ENCODE results near the gene SCYL1. TPM values are rescaled to one million over a fixed set of nuclear protein-coding genes. Genes with fewer than 3 reads are reported as not detected.

Gene SCYL1
- total and polyA plus RNA-seq, 8 donors: 51.7 to 82.5 (median 60.9) TPM

- H3K27ac ChIP-seq: no peak overlapping the region
- no peaks in the 10 kb centered on the region for H3K27me3 ChIP-seq
- H3K4me1 ChIP-seq: peaks cover 13 to 45% of the 10 kb centered on the region in 2 donors
- no peaks in the 10 kb centered on the region for H3K9me3 ChIP-seq
- ATAC-seq (no peak), DNase-seq (no peak)
- H3K36me3 ChIP-seq: peaks cover 0 to 79% of the 10 kb centered on the region in 2 donors
- H3K4me3 ChIP-seq: no peak overlapping the region
- intact Hi-C loops (cut with DNase I): no loop called here
- TF ChIP-seq CTCF (IDR thresholded peaks at IDR 0.05): no peak
Observed at GRCh38 chr11:65580756-65581155, 55.9 kb downstream of the SCYL1 start.

GRCh38 chr11:65581928-65582327 lies 57.0 kb downstream of the SCYL1 start:
- no peak for TF ChIP-seq CTCF (IDR thresholded peaks at IDR 0.05)
- Histone ChIP-seq H3K4me1 (peaks cover 11 to 50% of the 10 kb centered on the region in 2 donors), H3K9me3 (no peaks in the 10 kb centered on the region), H3K27me3 (no peaks in the 10 kb centered on the region), H3K27ac (no peak overlapping the region), H3K36me3 (peaks cover 0 to 90% of the 10 kb centered on the region in 2 donors), H3K4me3 (no peak overlapping the region)
- ATAC-seq (no peak), DNase-seq (no peak)
- intact Hi-C loops (cut with DNase I): no loop called here

- no peak for ATAC-seq
- H3K36me3 ChIP-seq: peaks cover 0 to 87% of the 10 kb centered on the region in 2 donors
Observed at GRCh38 chr11:65583589-65583988, 58.7 kb downstream of the SCYL1 start.

GRCh38 chr11:65584106-65584505 lies 59.2 kb downstream of the SCYL1 start:
- TF ChIP-seq CTCF (IDR thresholded peaks at IDR 0.05): no peak
- intact Hi-C loops (cut with DNase I): no loop called here
- ATAC-seq: no peak
- no peaks in the 10 kb centered on the region for H3K27me3 ChIP-seq
- H3K27ac ChIP-seq: peak overlapping the region in 1 of 2 donors; percentile 13
- no peak for DNase-seq
- H3K4me1 ChIP-seq: peaks cover 8 to 50% of the 10 kb centered on the region in 2 donors
- peaks cover 0 to 86% of the 10 kb centered on the region in 2 donors for H3K36me3 ChIP-seq
- no peaks in the 10 kb centered on the region for H3K9me3 ChIP-seq
- no peak overlapping the region for H3K4me3 ChIP-seq

More at GRCh38 chr11:65583589-65583988, 58.7 kb downstream of the SCYL1 start:
- DNase-seq: no peak
- Histone ChIP-seq H3K4me1 (peaks cover 6 to 50% of the 10 kb centered on the region in 2 donors), H3K27me3 (no peaks in the 10 kb centered on the region), H3K27ac (peak overlapping the region in 1 of 2 donors; percentile 13), H3K4me3 (no peak overlapping the region), H3K9me3 (no peaks in the 10 kb centered on the region)
- intact Hi-C loops (cut with DNase I): no loop called here
- no peak for TF ChIP-seq CTCF (IDR thresholded peaks at IDR 0.05)

- no peaks in the 10 kb centered on the region for H3K27me3 ChIP-seq
- TF ChIP-seq CTCF (IDR thresholded peaks at IDR 0.05): no peak
- intact Hi-C loops (cut with DNase I): no loop called here
- H3K27ac ChIP-seq: no peak overlapping the region
- peaks cover 8 to 49% of the 10 kb centered on the region in 2 donors for H3K4me1 ChIP-seq
- peaks cover 0 to 86% of the 10 kb centered on the region in 2 donors for H3K36me3 ChIP-seq
- no peaks in the 10 kb centered on the region for H3K9me3 ChIP-seq
- H3K4me3 ChIP-seq: no peak overlapping the region
- no peak for DNase-seq
- ATAC-seq: no peak
Observed at GRCh38 chr11:65584723-65585171, 59.9 kb downstream of the SCYL1 start.

Measured in left lung (tissue), 10 donors.